GM19438 (cell line): Measurements from ENCODE around the gene ATG7.
"Not testable (repeated sequence)": the region's sequence is repeated elsewhere in the genome, so short reads cannot be mapped to it uniquely, and the experiment has no call there.

ENCODE experiments used
- ATAC-seq: cut with Tn5 transposase; IDR thresholded peaks from one replicate; pipeline ENCODE4 v1.9.1; 2021; ENCODE audit warnings: low read depth; ENCODE audit not compliant: unreplicated experiment

The ATG7 gene

DNA sequence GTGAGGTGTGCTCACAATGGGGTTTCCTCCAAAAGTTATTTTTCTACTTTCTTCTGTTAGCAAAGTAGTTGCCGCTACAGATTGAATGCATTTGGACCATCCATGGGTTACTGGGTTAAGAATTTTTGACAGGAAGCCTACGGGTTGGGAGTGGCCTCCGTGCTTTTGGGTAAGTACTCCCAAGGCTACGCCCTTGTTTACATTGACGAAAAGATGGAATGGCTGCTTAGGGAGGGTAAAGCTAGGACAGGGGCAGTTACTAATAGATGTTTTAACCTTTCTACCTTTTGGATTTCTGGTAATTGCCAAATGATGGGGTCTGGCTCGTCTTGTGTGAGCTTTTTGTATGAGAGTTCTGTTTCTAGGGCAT is 20.4 kb upstream of the ATG7 start:
- no peak for ATAC-seq

DNA sequence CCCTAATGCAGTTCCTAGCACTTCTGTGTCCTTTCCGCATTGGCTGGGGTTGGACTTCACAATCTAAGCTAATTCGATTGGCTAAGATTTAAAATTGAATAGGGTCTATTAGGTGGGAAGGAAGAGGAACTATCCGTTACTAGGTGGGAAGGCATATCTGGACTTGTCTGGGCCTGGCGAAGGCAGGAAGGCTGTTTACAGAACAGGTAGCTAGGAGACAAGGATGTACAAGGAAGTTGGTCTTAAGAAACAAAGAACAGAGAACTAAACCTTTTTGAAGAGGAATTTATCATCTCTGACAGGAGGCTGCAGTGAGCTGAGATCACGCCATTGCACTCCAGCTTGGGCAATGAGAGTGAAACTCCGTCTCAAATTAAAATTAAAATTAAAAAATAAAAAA is 17.3 kb upstream of the ATG7 start:
- ATAC-seq = no peak

DNA sequence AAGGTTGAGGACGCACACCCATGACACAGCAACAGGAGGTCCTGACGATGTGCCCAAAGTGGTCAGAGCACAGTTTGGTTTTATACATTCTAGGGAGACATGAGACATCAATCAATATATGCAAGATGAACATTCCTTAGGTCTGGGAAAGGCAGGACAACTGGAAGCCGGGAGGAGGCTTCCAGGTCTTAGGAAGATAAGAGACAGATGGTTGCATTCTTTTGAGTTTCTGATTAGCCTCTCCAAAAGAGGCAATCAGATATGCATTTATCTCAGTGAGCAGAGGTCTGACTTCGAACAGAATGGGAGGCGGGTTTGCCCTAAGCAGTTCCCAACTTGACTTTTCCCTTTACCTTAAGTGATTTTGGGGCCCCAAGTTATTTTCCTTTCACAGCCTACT is 16.7 kb upstream of the ATG7 start:
- not testable (repeated sequence) for ATAC-seq

DNA sequence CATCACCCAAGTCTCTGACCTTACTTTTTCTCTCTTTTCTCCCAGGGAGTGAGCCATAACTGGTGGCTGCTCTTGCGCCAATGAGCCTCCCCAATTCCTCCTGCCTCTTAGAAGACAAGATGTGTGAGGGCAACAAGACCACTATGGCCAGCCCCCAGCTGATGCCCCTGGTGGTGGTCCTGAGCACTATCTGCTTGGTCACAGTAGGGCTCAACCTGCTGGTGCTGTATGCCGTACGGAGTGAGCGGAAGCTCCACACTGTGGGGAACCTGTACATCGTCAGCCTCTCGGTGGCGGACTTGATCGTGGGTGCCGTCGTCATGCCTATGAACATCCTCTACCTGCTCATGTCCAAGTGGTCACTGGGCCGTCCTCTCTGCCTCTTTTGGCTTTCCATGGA is 13.2 kb upstream of the ATG7 start:
- no peak for ATAC-seq

DNA sequence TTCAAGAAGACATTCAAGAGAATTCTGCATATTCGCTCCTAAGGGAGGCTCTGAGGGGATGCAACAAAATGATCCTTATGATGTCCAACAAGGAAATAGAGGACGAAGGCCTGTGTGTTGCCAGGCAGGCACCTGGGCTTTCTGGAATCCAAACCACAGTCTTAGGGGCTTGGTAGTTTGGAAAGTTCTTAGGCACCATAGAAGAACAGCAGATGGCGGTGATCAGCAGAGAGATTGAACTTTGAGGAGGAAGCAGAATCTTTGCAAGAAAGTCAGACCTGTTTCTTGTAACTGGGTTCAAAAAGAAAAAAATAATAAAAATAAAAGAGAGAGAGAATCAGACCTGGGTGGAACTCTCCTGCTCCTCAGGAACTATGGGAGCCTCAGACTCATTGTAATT is 11.7 kb upstream of the ATG7 start:
- ATAC-seq = no peak

DNA sequence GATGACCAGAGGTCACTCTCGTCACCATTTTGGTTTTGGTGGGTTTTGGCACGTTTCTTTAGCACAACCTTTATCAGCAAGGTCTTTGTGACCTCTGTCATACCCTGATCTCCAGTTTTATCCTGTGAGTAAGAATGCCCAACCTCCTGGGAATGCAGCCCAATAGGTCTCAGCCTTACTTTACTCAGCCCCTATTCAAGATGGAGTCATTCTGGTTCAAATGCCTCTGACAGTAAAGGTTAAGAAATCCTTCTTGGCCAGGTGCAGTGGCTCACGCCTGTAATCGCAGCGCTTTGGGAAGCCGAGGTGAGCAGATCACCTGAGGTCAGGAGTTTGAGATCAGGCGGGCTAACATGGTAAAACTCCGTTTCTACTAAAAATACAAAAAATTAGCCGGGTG is 3.2 kb upstream of the ATG7 start:
- no peak for ATAC-seq

DNA sequence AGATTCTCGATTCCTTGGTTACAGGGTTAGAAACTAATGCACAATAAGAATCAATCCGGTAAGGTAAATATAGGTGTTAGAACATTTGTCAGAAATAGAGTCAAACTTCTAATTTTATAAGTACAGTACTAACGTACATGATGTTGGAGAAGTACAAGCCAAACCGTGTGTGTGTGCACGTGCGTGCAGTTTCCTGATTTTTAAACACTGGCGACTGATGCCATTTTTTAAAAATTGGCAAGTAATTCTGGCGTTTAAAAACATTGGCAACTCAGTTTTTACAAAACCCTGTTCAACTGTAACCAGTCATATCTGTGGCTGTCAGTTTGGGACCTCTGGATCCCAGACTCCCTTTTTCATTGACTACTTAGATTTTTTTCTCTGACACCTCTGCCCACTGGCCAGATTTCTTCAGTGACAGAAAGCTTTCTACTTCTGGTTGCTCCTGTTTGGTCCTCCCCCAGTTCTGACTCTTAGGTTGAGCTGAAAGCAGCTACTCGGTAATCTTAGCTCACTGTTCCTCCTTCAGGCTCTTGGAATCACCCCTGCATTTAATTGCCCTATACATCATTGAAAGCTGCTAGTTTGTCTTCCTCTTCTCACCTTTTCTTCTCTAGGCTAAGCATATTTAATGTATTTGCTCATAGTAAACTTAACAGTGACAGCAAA is 843 bp downstream of the ATG7 start:
- no peak for ATAC-seq

DNA sequence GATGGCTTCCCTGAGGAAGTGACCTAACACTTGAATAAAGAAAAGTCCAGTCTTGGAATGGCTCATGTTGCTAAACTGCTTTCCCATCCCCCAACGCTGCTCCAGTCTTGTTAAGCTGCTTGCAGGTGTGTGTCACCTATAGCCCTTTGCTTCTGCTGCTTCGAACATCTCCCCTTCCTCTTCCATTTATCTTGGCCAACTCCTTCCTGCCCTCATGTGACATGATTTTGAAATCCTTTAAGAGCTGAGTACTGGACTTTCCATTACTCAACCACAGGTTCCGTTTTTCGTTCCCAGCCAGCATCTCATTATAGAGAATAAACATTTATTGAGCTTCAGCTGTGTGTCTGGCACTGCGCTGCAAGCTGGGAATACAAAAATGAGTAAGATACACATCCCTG is 1.7 kb downstream of the ATG7 start:
- no peak for ATAC-seq

DNA sequence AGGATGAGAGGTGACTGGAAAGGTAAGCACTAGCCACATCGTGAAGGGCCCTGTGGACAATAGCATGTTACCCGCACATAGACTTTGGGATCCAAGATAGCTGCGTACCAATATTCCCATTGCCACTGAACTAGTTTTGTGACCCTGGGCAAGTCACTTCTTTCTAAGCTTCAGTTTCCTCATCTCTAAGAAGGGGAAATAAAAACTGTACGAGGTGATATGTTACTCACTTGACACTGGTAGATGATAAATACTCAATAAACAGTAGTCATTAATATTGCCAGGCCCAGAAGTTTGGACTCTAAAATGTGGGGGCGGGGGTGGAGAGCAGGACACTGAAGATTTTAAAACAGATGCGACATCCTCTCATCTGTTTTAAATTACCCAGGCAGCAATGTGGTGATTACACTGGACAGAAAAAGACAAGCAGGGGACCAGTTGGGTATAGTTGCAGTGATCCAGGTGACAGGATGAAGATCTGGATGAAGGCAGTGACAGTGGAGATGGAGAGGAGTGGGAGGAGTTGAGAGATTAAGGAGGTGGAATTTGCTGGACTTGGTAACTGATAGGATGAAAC is 2.5 kb downstream of the ATG7 start:
- ATAC-seq = no peak

DNA sequence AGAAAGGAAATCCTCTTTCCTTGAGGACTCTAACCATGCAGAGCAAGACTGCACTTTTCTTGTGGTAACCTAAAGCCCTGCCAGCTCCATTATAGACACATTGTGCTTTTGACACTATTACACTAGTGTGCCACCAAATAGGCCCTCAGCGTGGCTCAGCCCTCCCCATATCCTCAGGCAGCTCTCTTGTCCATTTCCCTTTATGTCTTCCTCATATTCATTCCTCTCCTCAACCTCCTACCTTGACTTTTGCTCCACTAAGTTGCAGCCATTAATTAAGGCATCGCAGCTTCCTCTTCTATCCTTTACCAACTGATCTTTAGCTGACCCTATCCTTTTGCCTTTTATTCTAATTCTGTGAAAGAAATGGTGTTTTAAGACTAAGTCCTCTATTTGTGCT is 3.7 kb downstream of the ATG7 start:
- no peak for ATAC-seq

DNA sequence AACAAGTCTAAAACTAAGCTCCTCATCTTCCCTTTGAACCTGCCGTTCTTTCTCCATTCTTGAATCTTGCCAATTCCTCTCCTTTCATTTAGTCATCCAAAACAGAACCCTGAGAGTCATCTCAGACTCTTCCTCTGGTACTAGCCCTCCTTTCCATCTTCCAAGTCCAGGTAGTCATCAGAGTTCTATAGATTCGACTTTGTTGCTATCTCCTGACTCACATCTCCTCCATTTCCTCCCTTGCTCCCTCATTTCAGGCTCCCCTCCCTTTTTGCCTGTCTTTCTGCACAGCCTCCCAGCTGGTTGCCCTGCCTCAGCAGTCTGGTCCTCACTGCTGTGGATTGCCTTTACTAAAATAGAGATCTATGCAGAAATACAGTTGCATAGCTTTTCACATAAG is 4.7 kb downstream of the ATG7 start:
- ATAC-seq = no peak

DNA sequence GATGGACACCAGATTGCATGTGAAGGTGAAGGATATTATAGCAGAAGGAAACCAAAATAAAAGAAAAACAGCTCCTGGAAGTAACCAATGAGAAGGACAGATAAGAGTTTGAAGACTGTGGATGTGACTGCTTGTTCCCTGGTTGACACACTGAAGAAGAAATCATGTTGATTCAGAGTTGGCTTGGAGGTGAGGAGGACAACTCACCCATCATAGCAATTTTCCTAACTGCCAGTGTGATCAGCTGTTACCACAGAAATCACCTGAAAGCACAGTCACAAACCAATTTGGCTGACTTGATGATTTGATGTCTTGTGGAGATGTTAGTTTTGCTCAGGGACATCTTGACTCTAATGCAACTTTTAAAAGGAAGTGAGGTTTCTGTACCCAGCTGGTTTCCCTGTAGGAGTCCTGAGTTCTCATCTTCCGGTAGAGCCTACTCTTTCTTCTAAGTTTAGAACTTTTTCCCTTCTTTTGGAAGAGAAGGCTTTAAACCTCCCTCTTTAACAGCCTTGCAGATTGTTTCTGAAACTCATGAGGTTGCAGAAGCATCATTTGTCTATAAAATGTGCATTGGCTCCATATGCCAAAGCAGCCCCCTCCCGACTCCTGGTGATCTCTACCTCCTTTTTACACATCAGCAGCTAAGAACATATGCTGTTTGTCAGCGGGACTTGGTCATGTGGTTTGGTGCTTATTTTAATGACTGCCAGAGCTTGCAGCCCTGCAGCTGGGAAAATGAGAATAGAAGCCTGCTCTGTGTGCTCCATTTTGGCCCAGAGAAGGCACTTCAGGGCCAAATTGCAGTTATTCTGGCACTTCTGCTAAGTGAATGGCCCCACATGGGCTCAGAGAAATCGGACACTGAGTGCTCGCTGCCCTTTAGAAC is 10.3 kb downstream of the ATG7 start:
- no peak for ATAC-seq

DNA sequence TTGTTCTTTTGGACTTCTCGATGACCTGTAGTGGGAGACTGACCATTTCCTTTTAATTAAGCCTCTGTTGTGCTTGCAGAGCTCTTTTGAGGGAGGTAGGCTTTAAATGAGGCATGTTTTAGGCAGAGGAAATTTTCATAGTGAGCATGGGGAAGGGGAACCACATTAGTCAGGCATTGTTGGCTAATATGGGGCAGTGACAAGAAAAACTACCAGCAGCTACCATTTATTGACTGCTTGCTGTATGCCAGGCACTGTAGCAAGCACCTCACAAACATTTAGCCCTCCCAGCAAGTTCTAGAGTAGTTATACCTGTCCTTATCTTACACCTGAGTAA is 10.9 kb downstream of the ATG7 start:
- no peak for ATAC-seq

DNA sequence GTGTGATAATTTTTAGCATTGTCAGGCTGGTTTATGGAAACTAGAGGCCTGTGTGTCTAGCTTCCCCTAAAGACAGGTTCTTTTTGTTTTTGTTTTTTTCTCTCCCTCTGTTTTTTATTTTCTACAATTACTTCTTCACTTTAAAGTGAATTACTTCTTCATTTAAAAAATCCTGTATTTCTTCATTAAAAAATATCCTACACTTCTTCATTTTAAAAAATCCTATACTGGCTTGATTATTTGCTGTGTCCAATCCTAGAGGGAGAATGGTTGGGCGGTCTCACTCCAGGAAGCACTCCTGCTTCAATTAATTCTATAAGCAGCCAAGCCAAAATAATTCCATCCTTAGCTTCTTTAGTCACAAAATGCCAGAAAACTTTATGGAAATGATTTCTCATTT is 11.8 kb downstream of the ATG7 start:
- ATAC-seq = no peak

DNA sequence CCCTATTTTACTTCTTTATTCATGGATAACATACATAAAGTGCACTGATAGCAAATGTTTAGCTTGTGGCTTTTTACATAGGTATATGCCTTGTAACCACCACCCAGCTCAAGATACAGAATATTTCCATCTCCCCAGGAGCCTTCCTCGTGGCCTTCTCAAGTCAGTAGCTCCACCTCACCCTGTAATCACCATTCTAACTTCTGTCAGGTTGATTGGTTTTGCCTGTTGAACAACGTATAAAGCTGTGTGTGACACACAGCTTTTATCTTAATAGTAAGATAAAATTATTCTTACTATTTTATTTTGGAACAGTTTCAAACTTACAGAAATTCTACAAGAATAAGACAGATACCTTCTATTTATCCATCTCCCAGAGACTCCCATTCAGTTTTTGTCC is 13.3 kb downstream of the ATG7 start:
- ATAC-seq = no peak

DNA sequence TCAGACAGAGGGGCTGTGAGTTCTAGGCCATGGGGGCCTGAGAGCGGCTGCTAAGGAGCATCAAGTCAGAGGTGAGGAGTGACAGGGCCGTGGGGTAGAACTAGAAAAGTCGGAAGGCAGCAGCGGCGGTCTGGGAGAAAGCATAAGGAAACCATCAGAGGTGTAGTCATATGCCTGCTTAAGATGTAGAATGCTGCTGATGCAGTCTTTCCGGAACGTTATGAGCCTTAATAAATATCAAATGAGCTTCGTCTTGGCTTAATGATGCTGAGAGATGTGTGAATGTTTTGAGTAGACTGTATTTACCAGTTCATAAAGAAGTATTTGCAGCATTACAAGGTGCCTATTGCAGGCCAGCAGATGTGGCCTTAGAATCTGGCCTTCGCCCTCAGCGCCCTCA is 15.2 kb downstream of the ATG7 start:
- ATAC-seq = no peak

DNA sequence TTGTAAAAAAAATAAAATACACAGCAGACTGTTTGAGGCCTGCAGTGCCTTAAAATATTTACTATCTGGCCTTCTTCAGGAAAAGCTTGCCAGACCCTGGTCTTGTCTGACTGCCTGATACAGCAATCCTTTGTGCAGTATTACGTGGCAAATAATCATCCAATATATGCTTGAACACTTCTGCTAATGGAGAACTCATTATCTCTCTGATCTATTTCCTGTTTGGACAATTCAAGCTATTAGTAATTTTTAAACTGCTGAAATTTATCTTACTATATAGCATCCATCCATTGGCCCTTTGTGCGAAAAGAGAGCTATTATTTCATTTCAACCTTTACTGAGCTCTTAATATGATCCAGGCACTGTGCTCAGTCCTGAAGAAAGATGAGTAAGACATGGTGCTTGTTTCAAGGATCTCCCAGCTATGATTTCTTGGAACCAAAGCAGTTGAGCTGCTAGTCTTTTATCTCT is 15.9 kb downstream of the ATG7 start:
- no peak for ATAC-seq

DNA sequence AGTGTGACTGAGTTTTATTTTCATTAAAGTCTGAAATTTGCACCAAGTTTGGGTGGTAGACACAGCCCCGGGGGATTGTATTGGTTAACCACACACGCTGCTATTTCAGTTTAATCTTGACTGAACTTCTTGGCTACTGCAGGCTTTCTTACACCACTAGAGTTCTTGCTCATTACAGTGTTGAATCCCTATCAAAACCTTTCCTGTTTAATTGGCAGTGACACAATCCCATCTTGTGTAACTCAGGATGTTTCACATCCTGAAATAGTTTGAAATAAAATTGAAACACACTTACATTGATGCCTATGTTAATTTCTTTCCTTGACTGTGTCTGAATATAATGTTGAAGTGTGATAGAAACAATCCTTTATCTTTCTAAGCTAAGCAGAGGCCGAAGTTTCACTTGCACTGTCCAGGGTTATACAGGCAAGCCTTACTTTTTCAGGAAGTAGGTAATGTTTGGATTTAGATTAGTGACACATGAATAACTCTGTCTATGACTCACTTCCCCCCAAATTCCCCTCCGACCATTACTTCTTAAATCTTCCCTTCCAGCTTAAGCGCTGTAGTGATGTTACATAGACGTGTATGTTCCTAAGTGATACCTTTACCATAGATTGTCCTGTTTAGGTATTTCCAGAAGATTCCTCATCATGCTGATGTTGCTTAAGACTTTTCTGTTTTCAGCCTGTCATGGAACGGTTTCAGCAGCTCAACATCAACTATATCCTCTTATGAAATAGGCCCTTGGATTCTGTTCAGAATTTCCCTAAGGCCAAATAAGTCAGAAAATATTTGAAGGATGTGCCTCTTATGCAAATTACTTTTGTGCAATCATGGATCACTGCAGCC is 16.8 kb downstream of the ATG7 start:
- peak; percentile 57 for ATAC-seq

DNA sequence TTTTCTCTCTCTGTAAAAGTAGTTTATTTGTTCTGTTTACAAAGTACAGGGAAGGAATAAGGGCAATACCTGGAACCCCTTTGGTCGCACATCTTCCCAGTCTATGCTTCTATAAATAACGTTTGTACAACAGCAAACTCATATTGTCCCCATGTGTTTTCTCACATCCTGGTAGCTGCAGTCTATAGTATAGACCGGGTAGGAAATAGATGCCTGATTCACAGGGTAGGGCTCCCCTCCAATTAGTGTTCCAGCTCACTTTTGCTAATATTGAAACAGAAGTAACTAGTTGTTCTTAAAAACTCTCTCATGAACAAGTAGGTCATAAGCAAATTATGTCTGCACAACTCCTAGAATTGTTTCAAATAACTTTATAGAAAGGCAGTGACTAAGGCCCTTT is 17.7 kb downstream of the ATG7 start:
- no peak for ATAC-seq

DNA sequence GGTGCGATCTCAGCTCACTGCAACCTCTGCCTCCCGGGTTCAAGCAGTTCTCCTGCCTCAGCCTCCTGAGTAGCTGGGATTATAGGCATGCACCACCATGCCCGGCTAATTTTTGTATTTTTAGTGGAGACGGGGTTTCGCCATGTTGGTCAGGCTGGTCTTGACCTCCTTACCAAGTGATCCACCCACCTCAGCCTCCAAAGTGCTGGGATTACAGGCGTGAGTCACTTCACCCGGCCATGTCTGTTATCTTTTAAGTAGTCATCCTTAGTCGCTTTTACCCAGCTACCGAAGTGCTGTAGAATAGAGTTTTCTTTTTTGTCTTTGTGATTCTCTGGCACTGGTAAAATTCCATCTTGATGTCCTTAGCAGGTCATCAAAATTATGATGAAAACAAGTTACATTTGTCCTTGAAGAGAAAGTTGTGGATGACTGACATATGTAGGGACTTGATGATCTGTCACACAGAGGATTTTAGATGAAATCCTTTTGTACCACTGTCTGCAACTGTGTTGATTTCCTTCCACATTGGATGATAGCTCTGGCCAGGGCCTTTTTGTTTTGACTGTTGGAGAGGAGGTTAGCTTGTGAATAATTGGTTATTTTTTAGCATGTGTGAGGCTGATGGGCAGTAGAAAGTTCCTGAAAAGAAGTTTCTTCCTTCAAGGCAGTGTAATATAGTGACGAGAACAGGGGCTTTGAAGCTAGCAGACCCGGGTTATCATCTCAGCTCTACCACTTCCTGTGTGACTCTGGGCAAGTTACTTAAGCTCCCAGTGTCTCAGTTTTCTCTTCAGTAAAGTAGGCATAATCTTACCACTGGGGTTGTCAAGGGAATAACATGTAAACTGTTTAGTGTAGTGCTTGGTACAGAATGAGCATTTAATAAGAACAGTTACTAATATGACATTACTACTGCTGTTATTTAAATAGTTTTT is 18.8 kb downstream of the ATG7 start:
- no peak for ATAC-seq
